Activated naive CD8-positive, alpha-beta T cell treated with anti-CD3 and anti-CD28 coated beads, Interleukin-2, amount 50 U/mL, for 24 hours (primary cell): Measurements from ENCODE around the gene CTTNBP2.

Experiments used
- ATAC-seq: fragments of 150-1000 bp; cut with Tn5 transposase; one replicate; pipeline ENCODE4 v1.10.0; 2021
- DNase-seq: peaks from one replicate; pipeline ENCODE4 v3.0.0; 2021
- H3K27ac Mint-ChIP-seq: one replicate; pipeline ENCODE4 v1.8.0; 2021; ENCODE audit warnings: mild to moderate bottlenecking, mixed read lengths
- H3K27me3 Mint-ChIP-seq: one replicate; pipeline ENCODE4 v1.8.0; 2021; ENCODE audit warnings: mixed read lengths
- H3K36me3 Mint-ChIP-seq: one replicate; pipeline ENCODE4 v1.8.0; 2021; ENCODE audit warnings: low read depth, mixed read lengths
- H3K4me1 Mint-ChIP-seq: one replicate; pipeline ENCODE4 v1.8.0; 2021; ENCODE audit warnings: mixed read lengths
- H3K4me3 Mint-ChIP-seq: one replicate; pipeline ENCODE4 v1.8.0; 2021; ENCODE audit warnings: mild to moderate bottlenecking, moderate library complexity, mixed read lengths
- H3K9me3 Mint-ChIP-seq: one replicate; pipeline ENCODE4 v1.8.0; 2021; ENCODE audit warnings: mixed read lengths

Gene CTTNBP2

GRCh38 chr7:117857718-117858117, 15.5 kb downstream of the CTTNBP2 start:
- Mint-ChIP-seq H3K9me3 (no peaks in the 10 kb centered on the region), H3K4me3 (no peak overlapping the region), H3K36me3 (no peaks in the 10 kb centered on the region), H3K27me3 (peaks cover 4% of the 10 kb centered on the region), H3K4me1 (no peaks in the 10 kb centered on the region), H3K27ac (no peak overlapping the region)
- ATAC-seq (no peak), DNase-seq (no peak)

- Mint-ChIP-seq H3K27me3 (peaks cover 2% of the 10 kb centered on the region), H3K27ac (no peak overlapping the region), H3K4me3 (no peak overlapping the region), H3K4me1 (no peaks in the 10 kb centered on the region), H3K36me3 (no peaks in the 10 kb centered on the region), H3K9me3 (no peaks in the 10 kb centered on the region)
- DNase-seq = no peak
- no peak for ATAC-seq
These were observed 17.0 kb downstream of the CTTNBP2 start for GRCh38 chr7:117856196-117856595.

GRCh38 chr7:117854186-117854585, 19.1 kb downstream of the CTTNBP2 start:
- Mint-ChIP-seq H3K36me3 (no peaks in the 10 kb centered on the region), H3K27me3 (no peaks in the 10 kb centered on the region), H3K9me3 (no peaks in the 10 kb centered on the region), H3K27ac (no peak overlapping the region), H3K4me1 (no peaks in the 10 kb centered on the region), H3K4me3 (no peak overlapping the region)
- ATAC-seq (no peak), DNase-seq (no peak)

- ATAC-seq = no peak
These were observed 24.3 kb downstream of the CTTNBP2 start for GRCh38 chr7:117848941-117849340.

GRCh38 chr7:117844678-117845077, 28.6 kb downstream of the CTTNBP2 start:
- H3K9me3 Mint-ChIP-seq = peaks cover 9% of the 10 kb centered on the region
- no peak for ATAC-seq

More at GRCh38 chr7:117848941-117849340, 24.3 kb downstream of the CTTNBP2 start:
- no peaks in the 10 kb centered on the region for H3K4me1 Mint-ChIP-seq
- H3K27me3 Mint-ChIP-seq = no peaks in the 10 kb centered on the region
- no peak overlapping the region for H3K4me3 Mint-ChIP-seq
- DNase-seq = no peak
- H3K27ac Mint-ChIP-seq = no peak overlapping the region
- no peaks in the 10 kb centered on the region for H3K9me3 Mint-ChIP-seq
- H3K36me3 Mint-ChIP-seq = no peaks in the 10 kb centered on the region

GRCh38 chr7:117841611-117842010, 31.6 kb downstream of the CTTNBP2 start:
- ATAC-seq (no peak), DNase-seq (no peak)
- no peak overlapping the region for H3K4me3 Mint-ChIP-seq

More at GRCh38 chr7:117844678-117845077, 28.6 kb downstream of the CTTNBP2 start:
- H3K27me3 Mint-ChIP-seq = no peaks in the 10 kb centered on the region
- no peaks in the 10 kb centered on the region for H3K36me3 Mint-ChIP-seq
- H3K27ac Mint-ChIP-seq = no peak overlapping the region
- no peaks in the 10 kb centered on the region for H3K4me1 Mint-ChIP-seq
- DNase-seq = no peak
- H3K4me3 Mint-ChIP-seq = no peak overlapping the region

GRCh38 chr7:117841011-117841410, 32.2 kb downstream of the CTTNBP2 start:
- Mint-ChIP-seq H3K9me3 (peaks cover 9% of the 10 kb centered on the region), H3K27me3 (no peaks in the 10 kb centered on the region), H3K27ac (no peak overlapping the region), H3K4me1 (no peaks in the 10 kb centered on the region), H3K4me3 (no peak overlapping the region), H3K36me3 (no peaks in the 10 kb centered on the region)
- ATAC-seq (no peak), DNase-seq (no peak)

More at GRCh38 chr7:117841611-117842010, 31.6 kb downstream of the CTTNBP2 start:
- Mint-ChIP-seq H3K27me3 (no peaks in the 10 kb centered on the region), H3K27ac (no peak overlapping the region), H3K36me3 (no peaks in the 10 kb centered on the region), H3K4me1 (no peaks in the 10 kb centered on the region), H3K9me3 (peaks cover 9% of the 10 kb centered on the region)

GRCh38 chr7:117839507-117839906, 33.7 kb downstream of the CTTNBP2 start:
- DNase-seq = no peak
- Mint-ChIP-seq H3K9me3 (peaks cover 9% of the 10 kb centered on the region), H3K36me3 (no peaks in the 10 kb centered on the region), H3K4me1 (no peaks in the 10 kb centered on the region), H3K4me3 (no peak overlapping the region), H3K27ac (no peak overlapping the region), H3K27me3 (no peaks in the 10 kb centered on the region)
- ATAC-seq = no peak

- Mint-ChIP-seq H3K27me3 (peaks cover 4% of the 10 kb centered on the region), H3K9me3 (peaks cover 9% of the 10 kb centered on the region), H3K36me3 (no peaks in the 10 kb centered on the region), H3K27ac (no peak overlapping the region), H3K4me1 (no peaks in the 10 kb centered on the region), H3K4me3 (no peak overlapping the region)
- ATAC-seq (no peak), DNase-seq (no peak)
These were observed 35.4 kb downstream of the CTTNBP2 start for GRCh38 chr7:117837841-117838240.

- peaks cover 6% of the 10 kb centered on the region for H3K27me3 Mint-ChIP-seq
- no peak for ATAC-seq
- no peak for DNase-seq
- H3K4me3 Mint-ChIP-seq = no peak overlapping the region
- no peaks in the 10 kb centered on the region for H3K9me3 Mint-ChIP-seq
- no peak overlapping the region for H3K27ac Mint-ChIP-seq
- H3K36me3 Mint-ChIP-seq = no peaks in the 10 kb centered on the region
- no peaks in the 10 kb centered on the region for H3K4me1 Mint-ChIP-seq
These were observed 38.1 kb downstream of the CTTNBP2 start for GRCh38 chr7:117835016-117835664.

- Mint-ChIP-seq H3K4me1 (no peaks in the 10 kb centered on the region), H3K27ac (no peak overlapping the region), H3K9me3 (no peaks in the 10 kb centered on the region), H3K27me3 (peaks cover 6% of the 10 kb centered on the region), H3K36me3 (no peaks in the 10 kb centered on the region), H3K4me3 (no peak overlapping the region)
- no peak for ATAC-seq
- DNase-seq = no peak
These were observed 42.8 kb downstream of the CTTNBP2 start for GRCh38 chr7:117830422-117830954.

- H3K4me1 Mint-ChIP-seq = no peaks in the 10 kb centered on the region
- no peaks in the 10 kb centered on the region for H3K9me3 Mint-ChIP-seq
- no peak for ATAC-seq
- no peaks in the 10 kb centered on the region for H3K36me3 Mint-ChIP-seq
- DNase-seq = no peak
- H3K27me3 Mint-ChIP-seq = peaks cover 6% of the 10 kb centered on the region
- no peak overlapping the region for H3K27ac Mint-ChIP-seq
- H3K4me3 Mint-ChIP-seq = no peak overlapping the region
These were observed 43.7 kb downstream of the CTTNBP2 start for GRCh38 chr7:117829450-117830117.

- Mint-ChIP-seq H3K4me1 (no peaks in the 10 kb centered on the region), H3K27ac (no peak overlapping the region), H3K36me3 (no peaks in the 10 kb centered on the region), H3K27me3 (peaks cover 6% of the 10 kb centered on the region), H3K9me3 (no peaks in the 10 kb centered on the region), H3K4me3 (no peak overlapping the region)
- no peak for DNase-seq
- ATAC-seq = no peak
These were observed 44.4 kb downstream of the CTTNBP2 start for GRCh38 chr7:117828825-117829224.

GRCh38 chr7:117827862-117828261, 45.4 kb downstream of the CTTNBP2 start:
- no peaks in the 10 kb centered on the region for H3K4me1 Mint-ChIP-seq
- H3K4me3 Mint-ChIP-seq = no peak overlapping the region
- H3K27ac Mint-ChIP-seq = no peak overlapping the region
- H3K9me3 Mint-ChIP-seq = no peaks in the 10 kb centered on the region
- ATAC-seq (no peak), DNase-seq (no peak)
- H3K36me3 Mint-ChIP-seq = no peaks in the 10 kb centered on the region
- peaks cover 2% of the 10 kb centered on the region for H3K27me3 Mint-ChIP-seq

GRCh38 chr7:117825132-117825531, 48.1 kb downstream of the CTTNBP2 start:
- H3K27me3 Mint-ChIP-seq = no peaks in the 10 kb centered on the region
- no peak overlapping the region for H3K4me3 Mint-ChIP-seq
- no peaks in the 10 kb centered on the region for H3K4me1 Mint-ChIP-seq
- no peak overlapping the region for H3K27ac Mint-ChIP-seq
- H3K36me3 Mint-ChIP-seq = no peaks in the 10 kb centered on the region
- DNase-seq (no peak), ATAC-seq (no peak)
- no peaks in the 10 kb centered on the region for H3K9me3 Mint-ChIP-seq
